HEK293 (cell line): ENCODE data around the gene C9orf85.

Experiments used
- BCL11A ChIP-seq: fragments of 450-650 bp; formaldehyde crosslinking; IDR thresholded peaks from 2 replicates; pipeline ENCODE4 v1.5.1; 2016; ENCODE audit warnings: low read depth, missing biosample characterization, missing genetic modification characterization
- KLF1 ChIP-seq: fragments of 450-650 bp; formaldehyde crosslinking; IDR thresholded peaks from 2 replicates; pipeline ENCODE4 v1.5.1; 2016; ENCODE audit warnings: missing biosample characterization, missing genetic modification characterization
- WT1 ChIP-seq: fragments of 450-650 bp; formaldehyde crosslinking; IDR thresholded peaks from 2 replicates; pipeline ENCODE4 v1.5.1; 2016; ENCODE audit warnings: missing biosample characterization, missing genetic modification characterization
- ZBTB17 ChIP-seq: fragments of 450-650 bp; formaldehyde crosslinking; IDR thresholded peaks from 2 replicates; pipeline ENCODE4 v1.5.1; 2016; ENCODE audit warnings: missing biosample characterization, missing genetic modification characterization
- ZNF114 ChIP-seq: fragments of 450-650 bp; formaldehyde crosslinking; IDR thresholded peaks from 2 replicates; pipeline ENCODE4 v1.5.0; 2017; ENCODE audit warnings: missing biosample characterization, missing genetic modification characterization
- ZNF37A ChIP-seq: fragments of 450-650 bp; IDR thresholded peaks from 2 replicates; pipeline ENCODE4 v1.5.1; 2018; ENCODE audit warnings: missing biosample characterization, missing genetic modification characterization
- ZNF792 ChIP-seq: fragments of 450-650 bp; formaldehyde crosslinking; IDR thresholded peaks from 2 replicates; pipeline ENCODE4 v1.5.1; 2016; ENCODE audit warnings: missing biosample characterization, missing genetic modification characterization
- TF ChIP-seq, protein P1 (sequence below): fragments of 450-650 bp; formaldehyde crosslinking; IDR thresholded peaks from 2 replicates; pipeline ENCODE4 v1.5.1; 2016; ENCODE audit warnings: missing biosample characterization, missing genetic modification characterization
- TF ChIP-seq, protein P2 (sequence below): fragments of 450-650 bp; formaldehyde crosslinking; IDR thresholded peaks from 2 replicates; pipeline ENCODE4 v1.5.1; 2016; ENCODE audit warnings: missing biosample characterization, missing genetic modification characterization

DNA sequence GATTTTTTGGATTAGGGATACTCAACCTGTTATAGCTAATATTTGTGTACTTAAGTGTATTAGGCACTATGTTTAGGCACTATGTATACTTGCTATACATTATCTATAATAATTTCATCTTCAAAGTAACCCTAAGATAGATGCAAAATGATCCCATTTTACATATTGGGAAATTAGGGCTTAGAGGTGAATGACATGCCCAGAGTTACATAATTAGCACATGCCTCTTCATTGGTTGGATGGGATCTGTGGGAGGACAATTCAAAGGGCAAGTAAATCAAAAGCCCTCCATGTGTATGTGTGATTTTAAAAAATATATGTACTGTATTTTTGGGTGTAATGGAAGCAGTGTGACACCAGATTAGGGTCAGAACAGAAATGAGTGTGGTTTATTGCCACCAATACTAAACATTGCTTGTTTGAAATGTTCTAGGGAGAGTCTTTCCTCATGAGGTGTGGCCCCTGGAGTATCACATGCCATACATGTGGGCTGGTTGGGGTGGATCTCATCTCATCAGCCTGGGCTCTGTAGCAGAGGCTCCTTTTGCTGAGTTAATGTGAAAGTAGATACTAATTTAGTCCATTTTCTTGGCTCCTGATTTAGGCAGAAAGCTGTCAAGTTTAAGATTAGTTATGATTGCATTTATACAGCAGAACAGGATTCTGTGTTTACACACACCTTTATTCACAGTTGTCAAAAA is 5.5 kb downstream of the C9orf85 start:
- TF ChIP-seq, protein P1, sequence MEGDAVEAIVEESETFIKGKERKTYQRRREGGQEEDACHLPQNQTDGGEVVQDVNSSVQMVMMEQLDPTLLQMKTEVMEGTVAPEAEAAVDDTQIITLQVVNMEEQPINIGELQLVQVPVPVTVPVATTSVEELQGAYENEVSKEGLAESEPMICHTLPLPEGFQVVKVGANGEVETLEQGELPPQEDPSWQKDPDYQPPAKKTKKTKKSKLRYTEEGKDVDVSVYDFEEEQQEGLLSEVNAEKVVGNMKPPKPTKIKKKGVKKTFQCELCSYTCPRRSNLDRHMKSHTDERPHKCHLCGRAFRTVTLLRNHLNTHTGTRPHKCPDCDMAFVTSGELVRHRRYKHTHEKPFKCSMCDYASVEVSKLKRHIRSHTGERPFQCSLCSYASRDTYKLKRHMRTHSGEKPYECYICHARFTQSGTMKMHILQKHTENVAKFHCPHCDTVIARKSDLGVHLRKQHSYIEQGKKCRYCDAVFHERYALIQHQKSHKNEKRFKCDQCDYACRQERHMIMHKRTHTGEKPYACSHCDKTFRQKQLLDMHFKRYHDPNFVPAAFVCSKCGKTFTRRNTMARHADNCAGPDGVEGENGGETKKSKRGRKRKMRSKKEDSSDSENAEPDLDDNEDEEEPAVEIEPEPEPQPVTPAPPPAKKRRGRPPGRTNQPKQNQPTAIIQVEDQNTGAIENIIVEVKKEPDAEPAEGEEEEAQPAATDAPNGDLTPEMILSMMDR (tag by site-specific recombination) = no peak
- TF ChIP-seq ZNF792 (no peak), KLF1 (tag by site-specific recombination) (no peak), ZNF37A (tag by site-specific recombination) (no peak), BCL11A (tag by site-specific recombination) (no peak), ZBTB17 (tag by site-specific recombination) (no peak), ZNF114 (tag by site-specific recombination) (no peak), WT1 (tag by site-specific recombination) (no peak)
- TF ChIP-seq, protein P2, sequence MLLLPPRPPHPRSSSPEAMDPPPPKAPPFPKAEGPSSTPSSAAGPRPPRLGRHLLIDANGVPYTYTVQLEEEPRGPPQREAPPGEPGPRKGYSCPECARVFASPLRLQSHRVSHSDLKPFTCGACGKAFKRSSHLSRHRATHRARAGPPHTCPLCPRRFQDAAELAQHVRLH (tag by site-specific recombination) = no peak
